Posterior cingulate gyrus (tissue), 11 donors: ENCODE measurements around the gene OXLD1.

Experiments used
- DNase-seq, 10 donors: peaks; one replicate each; pipeline versions ENCODE4 v3.0.0 to v3.0.0-alpha.2; 2020 to 2021; ENCODE audit warnings: mixed read lengths in 3 of 10
- intact Hi-C: fragments of 100-400 bp; cut with DNase I; formaldehyde crosslinking; loops from one replicate; pipeline ENCODE4 v1.15.1; 2023

OXLD1 gene

GRCh38 chr17:81655378-81656117, 10.9 kb downstream of the OXLD1 start:
- intact Hi-C loops = no loop called here
- DNase-seq = no peak

GRCh38 chr17:81652906-81653771, 13.3 kb downstream of the OXLD1 start:
- intact Hi-C loops = no loop called here
- DNase-seq = peak in 1 of 10 donors; percentile 44

- intact Hi-C loops = no loop called here
- no peak for DNase-seq
Measured at GRCh38 chr17:81651692-81652091, 14.7 kb downstream of the OXLD1 start.

DNA sequence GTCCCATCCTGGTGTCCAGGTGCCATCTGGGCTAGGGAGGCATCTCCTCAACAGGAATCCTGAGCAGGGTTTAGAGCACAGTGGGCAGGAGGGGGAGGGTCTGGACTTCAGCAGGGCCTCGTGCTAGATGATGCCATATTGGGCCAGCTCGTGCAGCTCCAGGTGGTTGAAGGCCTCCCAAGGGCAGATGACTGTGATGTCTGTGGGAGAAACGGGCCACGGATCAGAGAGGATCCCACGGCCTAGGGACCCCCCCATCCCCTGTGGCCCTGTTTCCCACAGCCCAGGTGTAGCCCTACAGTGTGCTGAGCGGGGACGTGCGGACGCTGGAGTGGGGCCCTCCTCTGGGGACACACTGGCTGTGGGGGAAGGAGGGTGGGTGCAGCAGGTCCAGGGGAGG, 15.5 kb downstream of the OXLD1 start:
- intact Hi-C loops = no loop called here
- DNase-seq = no peak

- intact Hi-C loops = no loop called here
- DNase-seq = no peak
Measured at GRCh38 chr17:81648707-81649085, 17.7 kb downstream of the OXLD1 start.

DNA sequence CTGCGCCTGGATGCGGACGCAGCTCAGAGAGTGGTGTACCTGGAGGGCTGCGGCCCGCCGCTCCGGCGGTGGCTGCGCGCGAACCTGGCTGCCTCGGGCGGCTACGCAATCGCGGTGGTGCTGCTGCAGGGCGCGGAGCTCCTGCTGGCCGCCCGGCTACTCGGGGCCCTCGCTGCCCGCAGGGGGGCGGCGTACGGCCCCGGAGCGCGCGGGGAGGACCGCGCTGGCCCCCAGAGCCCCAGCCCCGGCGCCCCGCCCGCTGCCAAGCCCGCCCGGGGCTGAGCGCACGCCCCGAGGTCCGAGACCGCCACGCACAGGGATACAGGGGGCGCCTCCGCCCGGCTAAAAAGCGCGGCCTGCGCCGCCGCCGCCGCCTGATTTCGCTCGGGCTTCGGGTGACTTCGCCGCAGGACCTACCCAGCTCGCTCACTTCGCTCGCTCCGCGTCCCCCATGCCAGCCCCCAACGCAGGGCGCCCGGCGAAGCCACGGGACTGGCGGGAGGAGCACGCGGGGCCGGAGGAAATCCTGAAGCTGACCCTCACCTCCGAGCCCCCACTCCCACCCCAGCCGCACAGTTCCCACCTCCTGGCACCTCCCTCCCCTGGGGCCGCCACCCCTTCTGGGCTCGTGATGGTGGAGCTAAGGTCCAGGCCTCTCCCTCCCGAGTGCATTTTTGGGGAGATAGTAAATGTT, 18.2 kb downstream of the OXLD1 start:
- intact Hi-C loops = no loop called here
- DNase-seq = no peak

DNA sequence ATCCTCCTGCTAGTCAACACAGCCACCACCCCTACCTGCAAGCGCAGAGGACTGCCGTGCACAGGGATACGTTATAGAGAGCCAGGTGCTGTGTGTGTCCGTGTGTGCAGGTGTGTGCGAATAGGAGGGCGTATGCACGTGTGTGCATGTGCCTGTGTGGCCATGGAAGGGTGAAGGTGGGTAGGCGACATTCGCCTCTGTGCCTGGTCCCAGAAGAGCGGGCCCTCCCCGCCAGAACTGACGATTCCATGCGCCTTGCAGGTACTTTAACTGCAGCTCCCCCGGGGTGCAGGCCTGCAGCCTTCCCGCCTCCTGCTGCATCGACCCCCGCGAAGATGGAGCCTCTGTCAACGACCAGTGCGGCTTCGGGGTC, 18.8 kb downstream of the OXLD1 start:
- intact Hi-C loops = no loop called here
- no peak for DNase-seq

- intact Hi-C loops = no loop called here
- DNase-seq = no peak
Measured at GRCh38 chr17:81646869-81647600, 19.4 kb downstream of the OXLD1 start.

- intact Hi-C loops = no loop called here
- DNase-seq = no peak
Measured at GRCh38 chr17:81644976-81645952, 21.1 kb downstream of the OXLD1 start.

- intact Hi-C loops = no loop called here
Measured at GRCh38 chr17:81644496-81644895, 21.9 kb downstream of the OXLD1 start.

GRCh38 chr17:81641825-81642489, 24.4 kb downstream of the OXLD1 start:
- peak in 1 of 10 donors; percentile 64 for DNase-seq
- intact Hi-C loops = no loop called here

More at GRCh38 chr17:81644496-81644895, 21.9 kb downstream of the OXLD1 start:
- no peak for DNase-seq

GRCh38 chr17:81640011-81640410, 26.4 kb downstream of the OXLD1 start:
- intact Hi-C loops = no loop called here
- DNase-seq = no peak

DNA sequence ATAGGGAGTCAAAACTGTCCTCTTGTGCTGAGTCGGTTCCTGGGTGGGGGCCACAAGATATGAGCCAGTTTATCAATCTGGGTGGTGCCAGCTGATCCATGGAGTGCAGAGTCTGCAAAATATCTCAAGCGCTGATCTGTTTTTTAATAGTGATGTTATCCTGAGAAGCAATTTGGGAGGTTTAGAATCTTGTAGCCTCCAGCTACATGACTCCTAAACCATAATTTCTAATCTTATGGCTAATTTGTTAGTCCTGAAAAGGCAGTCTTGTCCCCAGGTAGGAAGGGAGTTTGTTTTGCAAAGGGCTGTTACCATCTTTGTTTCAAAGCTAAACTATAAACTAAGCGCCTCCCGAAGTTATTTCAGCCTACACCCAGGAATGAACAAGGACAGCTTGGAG, 27.7 kb downstream of the OXLD1 start:
- no peak for DNase-seq
- intact Hi-C loops = loop anchor here (5.0 kb wide), 1 partner anchor 44 kb away; the partner anchor contains the start of genes ARL16 and HGS

GRCh38 chr17:81636505-81637288, 29.7 kb downstream of the OXLD1 start, which contains the start of the genes NPLOC4 and TSPAN10:
TSS of gene NPLOC4 (minus strand) at chr17:81637112. CDS start at chr17:81636930, 182 bp downstream.
TSS of gene TSPAN10 (plus strand) at chr17:81637196. CDS start at chr17:81642413, 5,217 bp downstream.
- peak; percentile 69 to 97 (median 83) for DNase-seq
- intact Hi-C loops = loop anchor here (2.0 to 5.0 kb wide), 2 partner anchors 30 to 46 kb away; partner anchors contain the start of genes ARL16, CCDC137, HGS and OXLD1

DNA sequence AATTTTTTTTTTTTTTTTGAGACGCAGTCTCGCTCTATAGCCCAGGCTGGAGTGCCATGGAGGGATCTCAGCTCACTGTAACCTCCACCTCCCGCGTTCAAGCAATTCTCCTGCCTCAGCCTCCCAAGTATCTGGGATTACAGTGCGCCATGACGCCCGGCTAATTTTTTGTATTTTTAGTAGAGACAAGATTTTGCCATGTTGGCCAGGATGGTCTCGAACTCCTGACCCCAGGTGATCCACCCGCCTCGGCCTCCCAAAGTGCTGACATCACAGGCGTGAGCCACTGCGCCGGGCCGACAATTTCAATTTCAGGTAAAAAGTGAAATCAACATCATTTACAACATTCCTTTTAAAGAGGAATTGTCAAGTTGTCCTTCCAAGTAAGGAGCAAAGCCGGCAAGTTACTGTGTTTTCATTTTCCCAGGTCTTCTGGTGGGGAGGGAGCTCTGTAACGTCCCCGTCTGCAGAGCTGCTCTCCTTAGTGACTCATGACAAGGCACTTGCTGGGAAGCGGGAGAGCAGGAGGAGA, 30.4 kb downstream of the OXLD1 start:
- intact Hi-C loops = loop anchor here (2.0 to 5.0 kb wide), 2 partner anchors 31 to 46 kb away; partner anchors contain the start of genes ARL16, CCDC137, HGS and OXLD1
- DNase-seq = peak in 2 of 10 donors; percentile 26 to 55

DNA sequence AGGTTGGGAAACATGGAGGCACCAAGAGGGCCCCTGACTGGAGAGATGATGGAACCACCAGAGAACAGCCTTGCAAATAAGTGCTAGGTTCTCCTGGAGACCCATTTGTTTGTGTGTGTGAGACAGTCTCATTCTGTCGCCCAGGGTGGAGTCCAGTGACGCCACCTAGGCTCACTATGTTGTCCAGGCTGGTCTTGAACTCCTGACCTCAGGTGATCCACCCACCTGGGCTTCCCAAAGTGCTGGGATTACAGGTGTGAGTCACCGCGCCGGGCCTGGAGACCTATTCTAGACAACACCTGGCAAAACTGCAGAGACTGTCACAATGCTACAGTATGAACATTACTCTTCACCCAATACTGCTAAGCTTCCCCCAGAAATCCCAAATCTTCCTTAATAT, 31.0 kb downstream of the OXLD1 start:
- DNase-seq = peak in 2 of 10 donors; percentile 5 to 49
- intact Hi-C loops = loop anchor here (5.0 kb wide), 1 partner anchor 47 kb away; the partner anchor contains the start of genes ARL16 and HGS

GRCh38 chr17:81631482-81631881, 34.9 kb downstream of the OXLD1 start:
- peak in 1 of 10 donors; percentile 30 for DNase-seq
- intact Hi-C loops = no loop called here
